ENCODE measurements around the gene DDX42. TPM values are rescaled to one million over a fixed set of nuclear protein-coding genes. Genes with fewer than 3 reads are reported as not detected.

The DDX42 gene
- total and polyA plus RNA-seq, 2 donors (not counting 1 experiment from before 2014, with no cell fraction given): 61.6 to 170 TPM

- H3K4me1 Mint-ChIP-seq: peaks cover 8% of the 10 kb centered on the region
- H2AFZ ChIP-seq (ENCODE audit: insufficient read depth, low read depth, low read length, poor library complexity, severe bottlenecking): peak overlapping the region; percentile 14
- POLR2A ChIA-PET: no interaction called here
- intact Hi-C loops (cut with micrococcal nuclease): no loop called here
- no peaks in the 10 kb centered on the region for H3K27me3 ChIP-seq (replicated peaks in 1 of 4; ENCODE audit: control extremely low read depth in 1 of 4, control insufficient read depth in 3 of 4, insufficient read depth in 4 of 4, low read length in 3 of 4)
- peak overlapping the region; percentile 7 to 64 for H3K27ac ChIP-seq (ENCODE audit: low read length in 2 of 2)
- peak overlapping the region; percentile 67 for H3K27ac Mint-ChIP-seq
- peak overlapping the region; percentile 23 for H3K4me2 ChIP-seq (replicated peaks; ENCODE audit: low read depth, low read length, poor library complexity, severe bottlenecking)
- H3K4me3 ChIP-seq (ENCODE audit: control extremely low read depth in 1 of 5, extremely low read depth in 1 of 5, insufficient read depth in 1 of 5, low read depth in 2 of 5, low read length in 4 of 5): no peak overlapping the region
- CTCF ChIA-PET: interaction anchor here (0.8 kb wide), 1 partner anchor 53 kb away, joined by 3 read pairs; no protein-coding TSS in a partner anchor
- H3K4me1 ChIP-seq (ENCODE audit: control insufficient read depth in 2 of 2, insufficient read depth in 2 of 2, low read length in 2 of 2): peaks cover 9% of the 10 kb centered on the region in 2 donors
- WGBS (ENCODE audit: insufficient coverage): 12% methylated on average over 8 of the region's 8 CpGs
- no peaks in the 10 kb centered on the region for H4K20me1 ChIP-seq (ENCODE audit: control insufficient read depth, insufficient read depth, low read length, poor library complexity, severe bottlenecking)
- H3K9ac ChIP-seq (ENCODE audit: low read length): peak overlapping the region; percentile 37
- peak; percentile 58 for DNase-seq
- peaks cover 7 to 47% of the 10 kb centered on the region in 2 experiments for H3K36me3 ChIP-seq (replicated peaks in 1 of 2; ENCODE audit: control extremely low read depth in 1 of 2, control insufficient read depth in 1 of 2, extremely low read depth in 1 of 2, insufficient read depth in 2 of 2, low read length in 1 of 2)
- no peaks in the 10 kb centered on the region for H3K9me3 ChIP-seq (ENCODE audit: control extremely low read depth in 1 of 3, control insufficient read depth in 2 of 3, insufficient read depth in 1 of 3, low read length in 2 of 3)
- H3K4me3 Mint-ChIP-seq: peak overlapping the region; percentile 4
- no peak for TF ChIP-seq CTCF (IDR thresholded peaks at IDR 0.05)
- no peak for TF ChIP-seq EZH2 (IDR thresholded peaks at IDR 0.05; ENCODE audit: borderline replicate concordance, insufficient read depth, low read depth, low read length, poor library complexity, severe bottlenecking)
- H3K27me3 Mint-ChIP-seq: no peaks in the 10 kb centered on the region
- no peaks in the 10 kb centered on the region for H3K9me3 Mint-ChIP-seq (ENCODE audit: insufficient read depth)
- peak; percentile 36 for ATAC-seq (ENCODE audit: low read depth)
- peaks cover 7% of the 10 kb centered on the region for H3K79me2 ChIP-seq (ENCODE audit: control insufficient read depth, insufficient read depth, low read length)
Observed at GRCh38 chr17:63751806-63752205, 22.2 kb upstream of the DDX42 start.

- Histone ChIP-seq H3K4me2 (replicated peaks; ENCODE audit: low read depth, low read length, poor library complexity, severe bottlenecking) (no peak overlapping the region), H3K9ac (ENCODE audit: low read length) (no peak overlapping the region), H2AFZ (ENCODE audit: insufficient read depth, low read depth, low read length, poor library complexity, severe bottlenecking) (no peak overlapping the region), H3K4me1 (ENCODE audit: control insufficient read depth in 2 of 2, insufficient read depth in 2 of 2, low read length in 2 of 2) (peaks cover 9 to 13% of the 10 kb centered on the region in 2 donors), H3K27me3 (replicated peaks in 1 of 4; ENCODE audit: control extremely low read depth in 1 of 4, control insufficient read depth in 3 of 4, insufficient read depth in 4 of 4, low read length in 3 of 4) (no peaks in the 10 kb centered on the region), H3K9me3 (ENCODE audit: control extremely low read depth in 1 of 3, control insufficient read depth in 2 of 3, insufficient read depth in 1 of 3, low read length in 2 of 3) (no peaks in the 10 kb centered on the region), H3K36me3 (replicated peaks in 1 of 2; ENCODE audit: control extremely low read depth in 1 of 2, control insufficient read depth in 1 of 2, extremely low read depth in 1 of 2, insufficient read depth in 2 of 2, low read length in 1 of 2) (peaks cover 3 to 52% of the 10 kb centered on the region in 2 experiments), H3K27ac (ENCODE audit: low read length in 2 of 2) (no peak overlapping the region), H4K20me1 (ENCODE audit: control insufficient read depth, insufficient read depth, low read length, poor library complexity, severe bottlenecking) (no peaks in the 10 kb centered on the region), H3K79me2 (ENCODE audit: control insufficient read depth, insufficient read depth, low read length) (peaks cover 12% of the 10 kb centered on the region), H3K4me3 (ENCODE audit: control extremely low read depth in 1 of 5, extremely low read depth in 1 of 5, insufficient read depth in 1 of 5, low read depth in 2 of 5, low read length in 4 of 5) (no peak overlapping the region)
- H3K4me1 Mint-ChIP-seq: peaks cover 8% of the 10 kb centered on the region
- no peak overlapping the region for H3K4me3 Mint-ChIP-seq
- ChIA-PET CTCF (interaction anchor here (0.6 to 0.8 kb wide), 3 partner anchors 11 to 739 kb away, joined by 3 read pairs; partner anchors contain the start of gene STRADA), POLR2A (interaction anchor here (0.7 kb wide), 1 partner anchor 54 kb away, joined by 3 read pairs; no protein-coding TSS in a partner anchor)
- no peak for DNase-seq
- ATAC-seq (ENCODE audit: low read depth): no peak
- intact Hi-C loops (cut with micrococcal nuclease): no loop called here
- peak overlapping the region; percentile 15 for H3K27ac Mint-ChIP-seq
- no peaks in the 10 kb centered on the region for H3K27me3 Mint-ChIP-seq
- no peaks in the 10 kb centered on the region for H3K9me3 Mint-ChIP-seq (ENCODE audit: insufficient read depth)
- no CpG with 5 or more reads among the region's 1 CpG for WGBS (ENCODE audit: insufficient coverage)
- TF ChIP-seq CTCF (IDR thresholded peaks at IDR 0.05) (no peak), EZH2 (IDR thresholded peaks at IDR 0.05; ENCODE audit: borderline replicate concordance, insufficient read depth, low read depth, low read length, poor library complexity, severe bottlenecking) (no peak)
Observed at GRCh38 chr17:63752707-63753106, 21.3 kb upstream of the DDX42 start.
